ENCODE measurements around the gene ENOPH1. TPM values are rescaled to one million over a fixed set of nuclear protein-coding genes. Genes with fewer than 3 reads are reported as not detected.

Gene ENOPH1
- total RNA-seq, 1 donor from 2014 or later: 16.0 TPM

GRCh38 chr4:82447886-82448285, 17.5 kb downstream of the ENOPH1 start:
- intact Hi-C loops (cut with DNase I): no loop called here

GRCh38 chr4:82450966-82451755, 20.8 kb downstream of the ENOPH1 start:
- no peak overlapping the region for H3K27ac ChIP-seq
- no peaks in the 10 kb centered on the region for H3K27me3 ChIP-seq
- DNase-seq (ENCODE audit: extremely low spot score in 2 of 2): no peak
- H3K4me3 ChIP-seq: no peak overlapping the region
- no peaks in the 10 kb centered on the region for H3K4me1 ChIP-seq
- TF ChIP-seq POLR2A (IDR thresholded peaks at IDR 0.05): no peak
- TF ChIP-seq POLR2AphosphoS5 (IDR thresholded peaks at IDR 0.05; ENCODE audit: insufficient read depth in 1 of 2, low read depth in 1 of 2): no peak
- TF ChIP-seq CTCF (IDR thresholded peaks at IDR 0.05): no peak
- intact Hi-C loops (cut with DNase I): no loop called here
- no peaks in the 10 kb centered on the region for H3K9me3 ChIP-seq
- peaks cover 0 to 38% of the 10 kb centered on the region in 2 donors for H3K36me3 ChIP-seq

More at GRCh38 chr4:82447886-82448285, 17.5 kb downstream of the ENOPH1 start:
- Histone ChIP-seq H3K27ac (no peak overlapping the region), H3K4me3 (no peak overlapping the region), H3K27me3 (no peaks in the 10 kb centered on the region), H3K36me3 (peaks cover 0 to 25% of the 10 kb centered on the region in 2 donors), H3K9me3 (no peaks in the 10 kb centered on the region), H3K4me1 (no peaks in the 10 kb centered on the region)
- TF ChIP-seq POLR2AphosphoS5 (IDR thresholded peaks at IDR 0.05; ENCODE audit: insufficient read depth in 1 of 2, low read depth in 1 of 2) (no peak), CTCF (IDR thresholded peaks at IDR 0.05) (no peak), POLR2A (IDR thresholded peaks at IDR 0.05) (no peak)
- no peak for DNase-seq (ENCODE audit: extremely low spot score in 2 of 2)

GRCh38 chr4:82452026-82452425, 21.6 kb downstream of the ENOPH1 start:
- Histone ChIP-seq H3K27me3 (no peaks in the 10 kb centered on the region), H3K4me3 (no peak overlapping the region), H3K27ac (no peak overlapping the region), H3K36me3 (peaks cover 0 to 45% of the 10 kb centered on the region in 2 donors), H3K4me1 (no peaks in the 10 kb centered on the region), H3K9me3 (no peaks in the 10 kb centered on the region)
- intact Hi-C loops (cut with DNase I): no loop called here
- DNase-seq (ENCODE audit: extremely low spot score in 2 of 2): no peak
- TF ChIP-seq POLR2AphosphoS5 (IDR thresholded peaks at IDR 0.05; ENCODE audit: insufficient read depth in 1 of 2, low read depth in 1 of 2) (no peak), POLR2A (IDR thresholded peaks at IDR 0.05) (no peak), CTCF (IDR thresholded peaks at IDR 0.05) (no peak)

- Histone ChIP-seq H3K4me1 (no peaks in the 10 kb centered on the region), H3K27me3 (no peaks in the 10 kb centered on the region), H3K36me3 (peaks cover 0 to 52% of the 10 kb centered on the region in 2 donors), H3K9me3 (no peaks in the 10 kb centered on the region), H3K27ac (no peak overlapping the region), H3K4me3 (no peak overlapping the region)
- no peak for TF ChIP-seq POLR2AphosphoS5 (IDR thresholded peaks at IDR 0.05; ENCODE audit: insufficient read depth in 1 of 2, low read depth in 1 of 2)
- no peak for TF ChIP-seq POLR2A (IDR thresholded peaks at IDR 0.05)
- TF ChIP-seq CTCF (IDR thresholded peaks at IDR 0.05): no peak
- no peak for DNase-seq (ENCODE audit: extremely low spot score in 2 of 2)
- intact Hi-C loops (cut with DNase I): loop anchor here (5.0 kb wide), 1 partner anchor 285 kb away; no protein-coding TSS in a partner anchor
Observed at GRCh38 chr4:82457266-82457665, 26.9 kb downstream of the ENOPH1 start.

- no peaks in the 10 kb centered on the region for H3K4me1 ChIP-seq
- peaks cover 0 to 44% of the 10 kb centered on the region in 2 donors for H3K36me3 ChIP-seq
- intact Hi-C loops (cut with DNase I): loop anchor here (5.0 kb wide), 1 partner anchor 284 kb away; no protein-coding TSS in a partner anchor
- H3K27ac ChIP-seq: no peak overlapping the region
- no peak overlapping the region for H3K4me3 ChIP-seq
- H3K9me3 ChIP-seq: no peaks in the 10 kb centered on the region
- TF ChIP-seq POLR2A (IDR thresholded peaks at IDR 0.05) (no peak), CTCF (IDR thresholded peaks at IDR 0.05) (no peak), POLR2AphosphoS5 (IDR thresholded peaks at IDR 0.05; ENCODE audit: insufficient read depth in 1 of 2, low read depth in 1 of 2) (no peak)
- DNase-seq (ENCODE audit: extremely low spot score in 2 of 2): no peak
- H3K27me3 ChIP-seq: no peaks in the 10 kb centered on the region
Observed at GRCh38 chr4:82458729-82459128, 28.3 kb downstream of the ENOPH1 start.
